Measurements from ENCODE around the gene CAMK2N1.

CAMK2N1 gene

DNA sequence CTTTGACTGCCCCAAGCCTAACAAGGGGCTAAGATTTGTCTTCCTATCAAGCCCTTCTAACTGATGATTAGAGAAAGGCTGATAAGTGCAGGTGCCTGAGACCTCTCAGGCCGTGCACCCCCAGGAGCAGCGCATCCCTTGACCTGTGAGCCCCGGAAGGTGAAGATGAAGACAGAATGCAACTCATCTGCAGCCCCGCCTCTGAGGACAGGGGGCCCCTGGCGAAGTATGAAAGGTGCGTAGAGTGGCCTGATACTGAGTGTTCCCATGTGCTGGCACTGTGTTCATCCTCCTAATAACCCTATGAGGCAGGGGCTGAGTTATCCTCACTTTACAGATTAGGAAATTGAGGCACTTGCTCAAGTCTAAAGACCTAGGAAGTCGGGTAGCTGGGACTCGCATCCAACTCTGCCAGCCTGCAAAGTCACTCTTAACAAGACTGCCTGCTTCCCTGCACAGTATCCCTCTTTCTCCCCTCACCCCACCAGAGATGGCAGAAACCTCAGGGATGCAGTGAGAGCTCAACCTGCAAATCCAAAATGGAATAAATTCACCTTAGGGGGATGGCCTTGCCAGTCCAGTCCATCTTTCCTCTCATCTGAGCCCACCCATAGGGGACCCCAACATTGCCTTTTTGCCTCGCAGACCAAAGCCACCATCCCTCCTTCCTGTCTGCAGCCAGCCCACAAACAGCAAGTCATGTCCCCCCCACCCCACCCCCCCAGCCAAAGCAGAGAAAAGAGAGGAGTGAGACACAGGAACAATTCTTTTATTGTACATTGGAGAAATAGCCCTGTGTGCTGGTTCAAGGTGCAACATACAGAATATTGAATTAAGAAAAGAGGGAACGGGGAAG lies 4.1 kb downstream of the CAMK2N1 start:
- Histone ChIP-seq H2BK15ac (ENCODE audit: low read depth, poor library complexity, severe bottlenecking) (peak overlapping the region; percentile 41), H2BK120ac (ENCODE audit: low read depth, low read length) (no peak overlapping the region), H3K4me3 (ENCODE audit: insufficient read depth in 1 of 2, low read depth in 1 of 2, low read length in 2 of 2) (no peak overlapping the region), H2AFZ (ENCODE audit: low read depth, low read length) (no peak overlapping the region), H2BK12ac (ENCODE audit: low read length in 2 of 2) (peak overlapping the region in 1 of 2 experiments; percentile 45), H3K4me1 (ENCODE audit: control insufficient read depth, insufficient read depth, low read depth, low read length) (peaks cover 50% of the 10 kb centered on the region), H3K27me3 (ENCODE audit: control insufficient read depth in 1 of 2, insufficient read depth in 1 of 2, low read length in 2 of 2) (peaks cover 0 to under 1% of the 10 kb centered on the region in 2 experiments), H4K91ac (ENCODE audit: low read length) (no peak overlapping the region), H3K79me1 (replicated peaks; ENCODE audit: low read length, poor library complexity, severe bottlenecking) (peaks cover 15% of the 10 kb centered on the region), H3K9ac (ENCODE audit: low read length) (no peak overlapping the region), H3K18ac (ENCODE audit: low read depth in 1 of 2, low read length in 2 of 2) (peak overlapping the region; percentile 10 to 50), H3K23ac (ENCODE audit: low read length in 2 of 2) (no peak overlapping the region), H4K8ac (ENCODE audit: low read length) (peak overlapping the region; percentile 45), H3K4me2 (ENCODE audit: low read length, poor library complexity, severe bottlenecking) (no peak overlapping the region), H3K14ac (ENCODE audit: low read length in 2 of 2) (no peak overlapping the region), H2BK5ac (ENCODE audit: low read depth, low read length, poor library complexity, severe bottlenecking) (no peak overlapping the region), H3K36me3 (ENCODE audit: control insufficient read depth in 1 of 2, insufficient read depth in 2 of 2, low read depth in 1 of 2, low read length in 2 of 2) (peaks cover 0 to 3% of the 10 kb centered on the region in 2 experiments), H3K9me3 (ENCODE audit: control insufficient read depth, low read length) (no peaks in the 10 kb centered on the region), H2AK5ac (ENCODE audit: low read length, severe bottlenecking) (peak overlapping the region; percentile 50), H3K27ac (ENCODE audit: low read length, poor library complexity, severe bottlenecking) (peak overlapping the region; percentile 95), H3K4ac (ENCODE audit: low read depth in 1 of 2, low read length in 2 of 2) (peak overlapping the region in 1 of 2 experiments; percentile 35)
- no peak for DNase-seq
- WGBS, result 58% methylated on average over 8 of the region's 10 CpGs

DNA sequence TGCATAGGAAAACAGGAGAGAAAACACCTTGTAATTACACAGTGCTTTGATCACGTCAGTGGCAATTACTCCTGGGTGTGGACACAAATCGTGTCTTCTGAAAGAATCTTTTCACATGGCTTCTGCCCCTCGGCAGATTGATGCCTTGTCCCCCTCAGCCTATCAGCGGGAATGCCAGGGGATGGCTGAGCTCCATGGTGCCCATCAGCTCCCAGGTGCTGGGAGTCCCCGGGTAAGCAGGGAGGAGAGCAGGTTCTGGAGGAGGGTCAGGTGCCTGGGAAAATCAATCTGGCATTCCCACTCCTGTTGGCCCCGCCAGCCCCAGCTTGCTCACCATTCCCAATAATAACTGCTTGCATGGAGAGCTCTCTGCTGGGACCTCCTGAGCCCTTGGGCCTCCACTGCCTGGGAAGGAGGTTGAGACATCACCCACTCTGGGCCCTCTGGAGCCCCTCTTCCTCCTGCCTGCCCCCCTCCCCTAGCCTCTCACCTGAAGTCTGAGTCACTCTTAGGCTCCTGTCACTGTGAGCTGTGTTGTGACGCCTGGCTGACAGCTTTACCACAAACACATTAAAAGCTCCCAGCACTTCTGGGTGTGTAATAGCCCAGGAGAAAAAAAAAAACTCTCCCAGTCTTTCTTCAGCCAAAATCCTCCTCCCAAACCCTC lies 4.9 kb downstream of the CAMK2N1 start:
- WGBS, result 81% methylated on average over 7 of the region's 7 CpGs
- H3K36me3 ChIP-seq (ENCODE audit: control insufficient read depth in 1 of 2, insufficient read depth in 2 of 2, low read depth in 1 of 2, low read length in 2 of 2), result peaks cover 0 to 3% of the 10 kb centered on the region in 2 experiments
- no peak overlapping the region for H3K14ac ChIP-seq (ENCODE audit: low read length in 2 of 2)
- H3K27me3 ChIP-seq (ENCODE audit: control insufficient read depth in 1 of 2, insufficient read depth in 1 of 2, low read length in 2 of 2), result no peaks in the 10 kb centered on the region
- H4K8ac ChIP-seq (ENCODE audit: low read length), result no peak overlapping the region
- no peak overlapping the region for H2AFZ ChIP-seq (ENCODE audit: low read depth, low read length)
- peak overlapping the region; percentile 50 for H2AK5ac ChIP-seq (ENCODE audit: low read length, severe bottlenecking)
- H3K18ac ChIP-seq (ENCODE audit: low read depth in 1 of 2, low read length in 2 of 2), result no peak overlapping the region
- H4K91ac ChIP-seq (ENCODE audit: low read length), result peak overlapping the region; percentile 49
- no peak overlapping the region for H2BK5ac ChIP-seq (ENCODE audit: low read depth, low read length, poor library complexity, severe bottlenecking)
- H2BK12ac ChIP-seq (ENCODE audit: low read length in 2 of 2), result no peak overlapping the region
- H3K27ac ChIP-seq (ENCODE audit: low read length, poor library complexity, severe bottlenecking), result peak overlapping the region; percentile 95
- H3K4me1 ChIP-seq (ENCODE audit: control insufficient read depth, insufficient read depth, low read depth, low read length), result peaks cover 51% of the 10 kb centered on the region
- peak overlapping the region in 1 of 2 experiments; percentile 20 for H3K4ac ChIP-seq (ENCODE audit: low read depth in 1 of 2, low read length in 2 of 2)
- no peak overlapping the region for H3K4me3 ChIP-seq (ENCODE audit: insufficient read depth in 1 of 2, low read depth in 1 of 2, low read length in 2 of 2)
- no peak for DNase-seq
- H3K23ac ChIP-seq (ENCODE audit: low read length in 2 of 2), result no peak overlapping the region
- no peak overlapping the region for H2BK15ac ChIP-seq (ENCODE audit: low read depth, poor library complexity, severe bottlenecking)
- H3K9me3 ChIP-seq (ENCODE audit: control insufficient read depth, low read length), result no peaks in the 10 kb centered on the region
- no peak overlapping the region for H2BK120ac ChIP-seq (ENCODE audit: low read depth, low read length)
- H3K79me1 ChIP-seq (replicated peaks; ENCODE audit: low read length, poor library complexity, severe bottlenecking), result peaks cover 15% of the 10 kb centered on the region
- H3K4me2 ChIP-seq (ENCODE audit: low read length, poor library complexity, severe bottlenecking), result no peak overlapping the region
- peak overlapping the region; percentile 1 for H3K9ac ChIP-seq (ENCODE audit: low read length)

DNA sequence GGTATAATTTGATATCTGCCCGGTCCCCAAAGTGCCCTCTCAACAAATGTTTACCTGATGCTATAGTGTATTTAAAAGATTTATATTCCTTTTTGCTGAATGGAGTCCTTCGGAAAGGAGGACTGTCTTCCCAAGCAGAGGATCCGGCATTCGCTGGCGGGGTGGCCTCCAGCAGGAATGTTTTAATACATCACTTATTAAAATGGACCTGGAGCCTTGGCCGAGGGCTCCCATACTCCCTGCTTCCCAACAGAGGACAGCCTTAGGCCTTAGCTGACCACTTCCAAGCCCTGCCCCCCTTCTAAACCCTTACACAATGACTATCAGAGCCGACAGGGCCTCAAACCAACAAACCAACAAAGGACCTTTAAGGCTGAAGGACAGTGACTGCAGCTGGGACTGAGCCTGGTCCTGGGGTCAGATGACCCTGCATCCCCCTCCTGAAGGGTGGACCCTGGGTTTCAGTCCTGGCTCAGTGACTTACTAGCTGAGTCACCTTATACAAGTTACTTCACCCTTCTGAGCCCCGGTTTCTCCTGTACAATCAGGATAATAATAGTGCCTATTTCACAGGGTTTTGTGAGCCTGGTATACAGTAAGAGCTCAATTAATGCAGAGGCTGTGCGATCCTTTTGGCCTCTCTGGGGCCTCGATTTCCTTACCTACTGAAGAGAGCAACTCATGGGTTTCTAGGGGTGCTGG lies 5.6 kb downstream of the CAMK2N1 start:
- WGBS, result 85% methylated on average over 9 of the region's 10 CpGs
- peak overlapping the region; percentile 1 for H3K9ac ChIP-seq (ENCODE audit: low read length)
- H2BK15ac ChIP-seq (ENCODE audit: low read depth, poor library complexity, severe bottlenecking), result no peak overlapping the region

More for the DNA sequence above, 5.6 kb downstream of the CAMK2N1 start:
- Histone ChIP-seq H3K14ac (ENCODE audit: low read length in 2 of 2) (no peak overlapping the region), H2BK12ac (ENCODE audit: low read length in 2 of 2) (peak overlapping the region in 1 of 2 experiments; percentile 38), H2AK5ac (ENCODE audit: low read length, severe bottlenecking) (peak overlapping the region; percentile 50), H3K27me3 (ENCODE audit: control insufficient read depth in 1 of 2, insufficient read depth in 1 of 2, low read length in 2 of 2) (no peaks in the 10 kb centered on the region), H3K9me3 (ENCODE audit: control insufficient read depth, low read length) (no peaks in the 10 kb centered on the region), H2BK5ac (ENCODE audit: low read depth, low read length, poor library complexity, severe bottlenecking) (no peak overlapping the region), H3K27ac (ENCODE audit: low read length, poor library complexity, severe bottlenecking) (peak overlapping the region; percentile 95), H4K8ac (ENCODE audit: low read length) (no peak overlapping the region), H2AFZ (ENCODE audit: low read depth, low read length) (no peak overlapping the region), H3K4me2 (ENCODE audit: low read length, poor library complexity, severe bottlenecking) (peak overlapping the region; percentile 23), H3K18ac (ENCODE audit: low read depth in 1 of 2, low read length in 2 of 2) (no peak overlapping the region), H4K91ac (ENCODE audit: low read length) (no peak overlapping the region), H3K23ac (ENCODE audit: low read length in 2 of 2) (peak overlapping the region in 1 of 2 experiments; percentile 54), H3K4ac (ENCODE audit: low read depth in 1 of 2, low read length in 2 of 2) (no peak overlapping the region), H2BK120ac (ENCODE audit: low read depth, low read length) (no peak overlapping the region), H3K4me1 (ENCODE audit: control insufficient read depth, insufficient read depth, low read depth, low read length) (peaks cover 54% of the 10 kb centered on the region), H3K4me3 (ENCODE audit: insufficient read depth in 1 of 2, low read depth in 1 of 2, low read length in 2 of 2) (no peak overlapping the region), H3K79me1 (replicated peaks; ENCODE audit: low read length, poor library complexity, severe bottlenecking) (peaks cover 15% of the 10 kb centered on the region), H3K36me3 (ENCODE audit: control insufficient read depth in 1 of 2, insufficient read depth in 2 of 2, low read depth in 1 of 2, low read length in 2 of 2) (peaks cover 0 to 3% of the 10 kb centered on the region in 2 experiments)
- no peak for DNase-seq
